Measurements from ENCODE around the gene PRELP.

- TF ChIP-seq CTCF (IDR thresholded peaks at IDR 0.05) (no peak), POLR2A (IDR thresholded peaks at IDR 0.05) (no peak)
These were observed 2.6 kb downstream of the PRELP start for GRCh38 chr1:203478231-203478630.

All from breast epithelium (tissue), 3 donors.